CD4-positive, alpha-beta T cell treated with Interleukin-2 at 100 ng/mL for 4 hours (primary cell): Measurements from ENCODE around the gene FURIN.
"Not testable (repeated sequence)": the region's sequence is repeated elsewhere in the genome, so short reads cannot be mapped to it uniquely, and the experiment has no call there.

Experiments used
- DNase-seq: peaks from one replicate; pipeline ENCODE4 v3.0.0-alpha.2; 2020; ENCODE audit warnings: low spot score

FURIN gene

GRCh38 chr15:90902840-90903732, 34.7 kb downstream of the FURIN start, which contains the start of gene MAN2A2:
Gene MAN2A2 (plus strand): TSS chr15:90903302. CDS start chr15:90904208, 906 bp downstream.
- peak; percentile 63 for DNase-seq

- no peak for DNase-seq
Measured at GRCh38 chr15:90903733-90904536, 35.5 kb downstream of the FURIN start.

DNA sequence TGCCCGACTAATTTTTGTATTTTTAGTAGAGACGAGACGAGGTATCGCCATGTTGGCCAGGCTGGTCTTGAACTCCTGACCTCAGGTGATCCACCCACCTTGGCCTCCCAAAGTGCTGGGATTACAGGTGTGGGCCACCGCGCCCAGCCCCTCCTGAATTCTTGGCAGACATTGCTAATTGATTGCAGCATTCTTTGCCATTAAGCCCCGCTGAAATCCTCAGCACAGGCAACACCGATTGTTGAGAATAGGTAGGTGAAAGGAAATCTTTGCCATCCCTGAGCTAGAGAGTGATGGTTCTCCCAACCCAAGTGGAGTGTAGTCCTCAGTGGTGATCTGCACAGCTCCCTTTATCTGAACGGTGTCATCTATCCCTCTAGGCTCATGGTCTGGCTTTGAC, 36.4 kb downstream of the FURIN start:
- DNase-seq, result no peak

- DNase-seq, result no peak
Measured at GRCh38 chr15:90905306-90906180, 37.2 kb downstream of the FURIN start.

GRCh38 chr15:90906181-90906849, 37.9 kb downstream of the FURIN start:
- DNase-seq, result no peak

DNA sequence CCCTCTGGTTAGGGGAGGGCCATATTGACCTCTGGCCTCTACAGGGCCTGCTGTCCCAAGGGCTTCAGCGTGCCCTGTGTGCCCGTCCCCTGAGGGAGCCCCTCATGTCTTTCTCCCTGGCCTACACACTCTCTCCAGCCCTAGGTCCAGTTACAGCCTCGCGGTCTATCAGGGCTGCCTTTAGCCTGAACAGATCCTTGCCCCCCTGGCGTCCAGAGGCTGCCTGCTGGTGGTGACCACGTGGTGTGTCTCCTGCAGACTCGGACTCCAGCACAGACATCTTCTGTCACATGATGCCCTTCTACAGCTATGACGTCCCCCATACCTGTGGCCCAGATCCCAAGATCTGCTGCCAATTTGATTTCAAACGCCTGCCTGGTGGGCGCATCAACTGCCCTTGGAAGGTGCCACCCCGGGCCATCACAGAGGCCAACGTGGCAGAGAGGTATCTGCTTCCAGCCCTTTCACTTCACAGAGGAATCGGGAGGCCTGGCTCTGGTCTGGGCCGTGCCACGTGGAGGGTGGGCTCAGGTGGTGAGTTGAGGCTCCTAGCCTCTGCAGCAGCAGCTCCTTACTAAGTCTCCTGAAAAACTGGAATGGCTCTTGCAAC, 38.8 kb downstream of the FURIN start:
- no peak for DNase-seq

- DNase-seq, result no peak
Measured at GRCh38 chr15:90907838-90908507, 39.6 kb downstream of the FURIN start.

DNA sequence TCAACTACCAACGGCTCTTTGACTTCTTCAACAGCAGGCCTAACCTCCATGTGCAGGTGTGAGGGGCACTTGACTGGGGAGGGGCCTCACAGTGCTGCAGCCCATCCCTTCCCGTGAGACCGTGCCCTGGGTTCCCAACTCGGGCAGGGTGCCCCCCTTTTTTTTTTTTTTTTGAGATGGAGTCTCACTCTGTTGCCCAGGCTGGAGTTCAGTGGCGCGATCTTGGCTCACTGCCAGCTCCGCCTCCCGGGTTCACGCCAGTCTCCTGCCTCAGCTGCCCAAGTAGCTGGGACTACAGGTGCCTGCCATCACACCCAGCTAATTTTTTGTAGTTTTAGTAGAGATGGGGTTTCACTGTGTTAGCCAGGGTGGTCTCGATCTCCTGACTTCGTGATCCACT, 41.1 kb downstream of the FURIN start:
- DNase-seq, result not testable (repeated sequence)

- no peak for DNase-seq
Measured at GRCh38 chr15:90909976-90910375, 41.6 kb downstream of the FURIN start.

- no peak for DNase-seq
Measured at GRCh38 chr15:90910441-90911301, 42.3 kb downstream of the FURIN start.

GRCh38 chr15:90911302-90911623, 42.9 kb downstream of the FURIN start:
- DNase-seq, result no peak

DNA sequence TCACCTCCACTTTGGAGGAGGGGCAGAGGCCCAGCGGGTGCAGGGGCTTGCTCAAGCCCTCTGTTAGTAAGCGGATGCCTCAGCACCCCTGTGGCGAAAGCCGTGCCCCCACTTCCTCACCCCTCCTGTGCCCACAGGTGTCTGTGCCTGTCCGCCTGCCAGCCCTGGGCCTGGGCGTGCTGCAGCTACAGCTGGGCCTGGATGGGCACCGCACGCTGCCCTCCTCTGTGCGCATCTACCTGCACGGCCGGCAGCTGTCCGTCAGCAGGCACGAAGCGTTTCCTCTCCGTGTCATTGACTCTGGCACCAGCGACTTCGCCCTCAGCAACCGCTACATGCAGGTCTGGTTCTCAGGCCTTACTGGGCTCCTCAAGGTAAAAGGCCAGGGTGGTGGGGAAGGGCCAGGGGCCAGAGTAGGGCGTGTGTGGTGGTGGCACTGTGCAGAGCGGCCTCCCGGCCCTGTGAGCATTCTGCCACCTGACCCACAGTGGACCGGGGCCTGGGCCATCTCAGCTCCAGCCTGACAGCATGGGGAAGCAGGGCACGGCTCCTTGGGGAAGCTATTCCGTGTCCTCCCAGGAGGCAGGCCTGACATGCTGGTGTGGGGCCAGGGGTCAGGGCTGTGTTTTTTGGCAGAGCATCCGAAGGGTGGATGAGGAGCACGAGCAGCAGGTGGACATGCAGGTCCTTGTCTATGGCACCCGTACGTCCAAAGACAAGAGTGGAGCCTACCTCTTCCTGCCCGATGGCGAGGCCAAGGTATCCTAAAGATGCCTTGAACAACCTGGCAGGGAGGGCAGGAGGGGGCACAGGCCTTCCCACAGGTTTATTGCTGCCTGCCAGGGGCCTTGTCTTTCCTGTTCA, 43.8 kb downstream of the FURIN start:
- no peak for DNase-seq

DNA sequence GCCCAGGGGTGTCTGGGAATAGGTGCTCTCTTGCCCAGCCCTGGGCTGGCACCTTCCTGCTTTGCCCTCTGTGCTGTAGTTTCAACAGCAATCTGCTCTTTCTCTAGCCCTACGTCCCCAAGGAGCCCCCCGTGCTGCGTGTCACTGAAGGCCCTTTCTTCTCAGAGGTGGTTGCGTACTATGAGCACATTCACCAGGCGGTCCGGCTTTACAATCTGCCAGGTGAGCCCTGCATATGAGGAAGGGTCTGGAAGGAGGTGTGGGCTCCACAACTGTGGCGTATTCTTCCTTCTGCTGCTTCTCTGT, 44.3 kb downstream of the FURIN start:
- no peak for DNase-seq

DNA sequence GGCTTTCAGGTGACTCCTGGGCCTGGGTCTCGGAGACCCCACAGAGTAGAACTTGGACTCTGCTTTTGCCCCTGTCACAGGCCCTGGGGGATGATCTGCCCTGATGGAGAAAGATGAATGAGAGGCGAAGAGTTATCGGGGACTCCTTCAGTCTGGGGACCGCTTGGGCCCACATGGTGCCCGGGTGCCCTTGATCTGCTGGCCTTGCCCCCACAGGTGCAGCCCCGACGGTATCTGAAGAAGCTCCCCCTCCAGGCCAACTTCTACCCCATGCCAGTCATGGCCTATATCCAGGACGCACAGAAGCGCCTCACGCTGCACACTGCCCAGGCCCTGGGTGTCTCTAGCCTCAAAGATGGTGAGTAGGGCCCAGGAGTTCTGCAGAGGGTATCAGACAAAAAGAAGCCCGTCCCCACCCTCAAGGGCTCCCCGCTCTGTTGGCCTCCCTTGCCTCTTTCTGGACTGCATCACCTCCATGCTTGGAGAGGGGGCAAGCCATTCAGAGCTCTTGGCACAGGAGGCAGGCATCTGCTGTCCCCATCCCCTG, 45.1 kb downstream of the FURIN start:
- DNase-seq, result no peak

- no peak for DNase-seq
Measured at GRCh38 chr15:90914305-90915080, 46.1 kb downstream of the FURIN start.

- DNase-seq, result no peak
Measured at GRCh38 chr15:90915216-90915807, 46.9 kb downstream of the FURIN start.

- DNase-seq, result no peak
Measured at GRCh38 chr15:90915808-90916440, 47.5 kb downstream of the FURIN start.
